Lung (tissue), 12 donors: ENCODE data around the gene NARF. TPM values are rescaled to one million over a fixed set of nuclear protein-coding genes. Genes with fewer than 3 reads are reported as not detected.

Experiments used
- ATAC-seq: fragments of 200-7000 bp; cut with Tn5 transposase; one replicate; pipeline ENCODE4 v1.9.1; 2020; ENCODE audit warnings: moderate number of reproducible peaks; ENCODE audit not compliant: insufficient read depth, low FRiP score
- DNase-seq, 3 donors: peaks; one replicate each; pipeline ENCODE4 v3.0.0-alpha.2; 2013 to 2017
- H3K27ac ChIP-seq, 2 donors: one replicate each; pipeline ENCODE4 v1.5.1; 2013; ENCODE audit warnings: mild to moderate bottlenecking in 2 of 2, moderate library complexity in 2 of 2, control low read depth in 1 of 2, inconsistent platforms in 1 of 2, low read depth in 1 of 2, low read length in 1 of 2
- H3K27me3 ChIP-seq, 3 donors: one replicate each; pipeline ENCODE4 v1.5.1; 2013; ENCODE audit warnings: low read length in 2 of 3; ENCODE audit not compliant: control insufficient read depth in 3 of 3, insufficient read depth in 3 of 3
- H3K36me3 ChIP-seq, 4 donors: one replicate each; pipeline ENCODE4 v1.5.1; 2013; ENCODE audit warnings: low read length in 4 of 4, mild to moderate bottlenecking in 1 of 4, moderate library complexity in 1 of 4; ENCODE audit not compliant: control insufficient read depth in 4 of 4, insufficient read depth in 4 of 4
- H3K4me1 ChIP-seq, 5 donors: one replicate each; pipeline ENCODE4 v1.5.1; 2013; ENCODE audit warnings: low read length in 5 of 5, mild to moderate bottlenecking in 2 of 5, moderate library complexity in 1 of 5; ENCODE audit not compliant: control insufficient read depth in 5 of 5, insufficient read depth in 5 of 5
- H3K4me3 ChIP-seq: one replicate; pipeline ENCODE4 v1.5.1; 2013; ENCODE audit warnings: mild to moderate bottlenecking, control low read depth, moderate library complexity
- H3K9ac ChIP-seq, 2 donors: one replicate each; pipeline ENCODE4 v1.5.1; 2013; ENCODE audit warnings: low read length in 2 of 2, control low read depth in 1 of 2; ENCODE audit not compliant: insufficient read depth in 1 of 2
- H3K9me3 ChIP-seq, 4 donors: one replicate each; pipeline ENCODE4 v1.5.1; 2013; ENCODE audit warnings: low read length in 3 of 4, mild to moderate bottlenecking in 1 of 4, moderate library complexity in 1 of 4; ENCODE audit not compliant: control insufficient read depth in 4 of 4, insufficient read depth in 3 of 4
- CTCF ChIP-seq: IDR thresholded peaks from 2 replicates; pipeline ENCODE4 v1.5.1; 2012; ENCODE audit warnings: mild to moderate bottlenecking; ENCODE audit errors: control extremely low read depth, extremely low read depth
- WGBS, 2 donors: extraction: QIAGEN DNeasy Blood & Tissue Kit; methylation state at CpG; one replicate each; pipeline ENCODE4 v1.1.7; 2013; 5-methylcytosine and 5-hydroxymethylcytosine counted together
- polyA plus RNA-seq, 2 donors: library from polyadenylated mRNA; stranded (reverse); fragments of 200-250 nt; gene quantifications; one replicate each; pipeline ENCODE4 v1.2.1, GENCODE V29; 2013
- total RNA-seq, 2 donors: library from RNA; depleted of rRNA in 1 of 2; stranded (reverse); fragments of >200 nt in 1 of 2; gene quantifications; one replicate each; pipeline ENCODE4 v1.2.1, GENCODE V29; 2014 to 2021
- donor health status: control.
- donor health status: control.
- donor health status: Bipolar disorder and iron deficiency.
- donor health status: healthy.
- donor health status: DM: yes; HTN: yes; CAD: no.

The NARF gene
- total and polyA plus RNA-seq, 4 donors = 54.7 to 60.1 (median 58.7) TPM

- no peaks in the 10 kb centered on the region for H3K9me3 ChIP-seq
- H3K4me1 ChIP-seq = peaks cover 0 to 11% (median 0%) of the 10 kb centered on the region in 5 donors
- H3K36me3 ChIP-seq = no peaks in the 10 kb centered on the region
- no peaks in the 10 kb centered on the region for H3K27me3 ChIP-seq
- no peak for TF ChIP-seq CTCF
- 5 to 6% methylated on average over 57 to 66 of the region's 66 CpGs for WGBS, 2 donors
- H3K27ac ChIP-seq = peak overlapping the region; percentile 87 to 91
- peak overlapping the region; percentile 25 to 83 for H3K9ac ChIP-seq
- DNase-seq (peak; percentile 62 to 74 (median 72)), ATAC-seq (no peak)
- peak overlapping the region; percentile 36 for H3K4me3 ChIP-seq
These were observed 39.2 kb downstream of the NARF start for GRCh38 chr17:82497483-82498405.

DNA sequence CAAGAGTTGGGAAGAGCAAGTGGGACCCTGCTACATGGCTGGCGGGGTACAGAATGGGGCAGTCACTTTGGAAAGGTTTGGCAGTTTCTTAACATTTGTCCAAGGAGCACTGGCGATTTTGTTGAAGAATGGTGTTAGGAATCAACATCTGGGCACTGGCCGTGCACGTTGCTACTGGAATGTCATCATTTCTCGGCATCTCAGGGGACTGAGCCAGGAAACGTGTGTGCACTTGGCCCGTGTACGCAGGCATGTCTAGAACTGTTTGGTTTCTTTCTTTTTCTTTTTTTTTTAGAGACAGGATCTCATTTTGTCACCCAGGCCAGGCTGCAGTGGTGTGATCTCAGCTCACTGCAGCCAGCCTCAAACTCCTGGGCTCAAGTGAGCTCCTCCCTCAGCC is 43.7 kb downstream of the NARF start:
- TF ChIP-seq CTCF = no peak
- Histone ChIP-seq H3K27ac (no peak overlapping the region), H3K9ac (no peak overlapping the region)

GRCh38 chr17:82503094-82503727 is 44.7 kb downstream of the NARF start:
- Histone ChIP-seq H3K9me3 (no peaks in the 10 kb centered on the region), H3K4me3 (no peak overlapping the region), H3K9ac (no peak overlapping the region), H3K4me1 (peaks cover 0 to 3% (median 0%) of the 10 kb centered on the region in 5 donors), H3K36me3 (no peaks in the 10 kb centered on the region), H3K27ac (no peak overlapping the region), H3K27me3 (no peaks in the 10 kb centered on the region)
- DNase-seq (no peak), ATAC-seq (no peak)
- no peak for TF ChIP-seq CTCF
- 76 to 81% methylated on average over 11 to 12 of the region's 12 CpGs for WGBS, 2 donors

More for the DNA sequence above, 43.7 kb downstream of the NARF start:
- Histone ChIP-seq H3K27me3 (no peaks in the 10 kb centered on the region), H3K9me3 (no peaks in the 10 kb centered on the region), H3K4me1 (peaks cover 0 to 3% (median 2%) of the 10 kb centered on the region in 5 donors), H3K36me3 (no peaks in the 10 kb centered on the region), H3K4me3 (no peak overlapping the region)
- ATAC-seq (no peak), DNase-seq (peak in 1 of 3 donors; percentile 21)
- WGBS, 2 donors = 47 to 67% methylated on average over 8 of the region's 8 CpGs
